Brain microvascular endothelial cell (primary cell): Measurements from ENCODE around the gene MED13L.

ENCODE experiments used
- DNase-seq: peaks from one replicate; pipeline ENCODE4 v3.0.0-alpha.2; 2020
- H3K27ac ChIP-seq: fragments of 250-450 bp; sonication (Bioruptor Pico); 2 replicates; pipeline ENCODE4 v1.5.1; 2020; ENCODE audit warnings: mild to moderate bottlenecking, moderate library complexity
- H3K27me3 ChIP-seq: fragments of 250-450 bp; sonication (Bioruptor Pico); replicated peaks from 2 replicates; pipeline ENCODE4 v1.5.1; 2020; ENCODE audit warnings: mild to moderate bottlenecking
- H3K36me3 ChIP-seq: fragments of 250-450 bp; sonication (Bioruptor Pico); replicated peaks from 2 replicates; pipeline ENCODE4 v1.5.1; 2020; ENCODE audit warnings: mild to moderate bottlenecking
- H3K4me3 ChIP-seq: 2 replicates; pipeline ENCODE4 v1.5.1; 2011; ENCODE audit warnings: low read depth, mild to moderate bottlenecking, control low read depth, low read length, moderate library complexity
- in situ Hi-C: cut with HindIII; loops from 2 replicates; pipeline ENCODE4 v1.10.0; 2017; ENCODE audit warnings: low sequenced_read_pairs, low pct_ligation_motif_present
- TF ChIP-seq, protein P1 (sequence below): IDR thresholded peaks from 2 replicates; pipeline ENCODE4 v1.5.1; 2011; ENCODE audit warnings: low read depth, mild to moderate bottlenecking, moderate library complexity, low read length, control low read depth, inconsistent platforms; ENCODE audit errors: missing control alignments

Gene MED13L

DNA sequence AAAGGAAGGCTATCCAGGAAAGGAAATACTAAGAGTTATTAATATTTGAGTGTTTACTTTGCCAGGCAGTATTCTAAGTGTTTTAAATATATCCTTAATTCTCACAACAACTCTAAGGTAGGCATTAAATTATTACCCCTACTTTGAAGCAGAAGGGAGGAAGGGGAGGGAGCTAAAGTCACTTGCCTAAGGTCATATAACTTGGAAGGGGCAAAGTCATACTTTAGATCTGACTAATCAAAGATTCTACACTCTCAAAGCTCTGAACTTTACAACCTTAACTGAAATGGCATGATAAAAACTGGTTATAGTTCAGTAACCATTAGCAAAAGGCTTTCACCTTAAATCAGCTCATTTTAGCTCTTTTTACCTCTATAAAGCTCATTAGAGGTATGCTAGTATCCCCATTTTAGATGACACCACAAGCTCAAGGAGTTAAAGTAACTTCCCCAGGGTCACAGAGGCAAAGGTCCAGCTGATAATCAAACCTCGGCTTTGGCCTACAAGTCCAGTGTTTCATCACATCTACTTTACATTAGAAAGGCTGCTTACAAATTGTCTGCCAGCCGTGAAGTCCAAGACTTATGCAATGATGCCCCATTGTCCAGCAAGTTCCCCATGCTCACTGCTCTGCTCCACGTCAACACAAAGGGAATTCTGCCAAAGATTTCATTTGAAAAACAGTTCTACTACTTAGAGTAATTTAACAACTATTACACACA is 223.9 kb downstream of the MED13L start:
- DNase-seq: peak; percentile 25
- Histone ChIP-seq H3K27me3 (no peaks in the 10 kb centered on the region), H3K27ac (no peak overlapping the region), H3K36me3 (no peaks in the 10 kb centered on the region), H3K4me3 (no peak overlapping the region)
- in situ Hi-C loops: no loop called here
- TF ChIP-seq, protein P1, sequence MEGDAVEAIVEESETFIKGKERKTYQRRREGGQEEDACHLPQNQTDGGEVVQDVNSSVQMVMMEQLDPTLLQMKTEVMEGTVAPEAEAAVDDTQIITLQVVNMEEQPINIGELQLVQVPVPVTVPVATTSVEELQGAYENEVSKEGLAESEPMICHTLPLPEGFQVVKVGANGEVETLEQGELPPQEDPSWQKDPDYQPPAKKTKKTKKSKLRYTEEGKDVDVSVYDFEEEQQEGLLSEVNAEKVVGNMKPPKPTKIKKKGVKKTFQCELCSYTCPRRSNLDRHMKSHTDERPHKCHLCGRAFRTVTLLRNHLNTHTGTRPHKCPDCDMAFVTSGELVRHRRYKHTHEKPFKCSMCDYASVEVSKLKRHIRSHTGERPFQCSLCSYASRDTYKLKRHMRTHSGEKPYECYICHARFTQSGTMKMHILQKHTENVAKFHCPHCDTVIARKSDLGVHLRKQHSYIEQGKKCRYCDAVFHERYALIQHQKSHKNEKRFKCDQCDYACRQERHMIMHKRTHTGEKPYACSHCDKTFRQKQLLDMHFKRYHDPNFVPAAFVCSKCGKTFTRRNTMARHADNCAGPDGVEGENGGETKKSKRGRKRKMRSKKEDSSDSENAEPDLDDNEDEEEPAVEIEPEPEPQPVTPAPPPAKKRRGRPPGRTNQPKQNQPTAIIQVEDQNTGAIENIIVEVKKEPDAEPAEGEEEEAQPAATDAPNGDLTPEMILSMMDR: no peak

GRCh38 chr12:116050275-116050674 is 227.2 kb downstream of the MED13L start:
- in situ Hi-C loops: no loop called here
- no peak for DNase-seq
- no peaks in the 10 kb centered on the region for H3K36me3 ChIP-seq
- H3K4me3 ChIP-seq: no peak overlapping the region
- TF ChIP-seq, protein P1: no peak
- H3K27ac ChIP-seq: no peak overlapping the region
- no peaks in the 10 kb centered on the region for H3K27me3 ChIP-seq

DNA sequence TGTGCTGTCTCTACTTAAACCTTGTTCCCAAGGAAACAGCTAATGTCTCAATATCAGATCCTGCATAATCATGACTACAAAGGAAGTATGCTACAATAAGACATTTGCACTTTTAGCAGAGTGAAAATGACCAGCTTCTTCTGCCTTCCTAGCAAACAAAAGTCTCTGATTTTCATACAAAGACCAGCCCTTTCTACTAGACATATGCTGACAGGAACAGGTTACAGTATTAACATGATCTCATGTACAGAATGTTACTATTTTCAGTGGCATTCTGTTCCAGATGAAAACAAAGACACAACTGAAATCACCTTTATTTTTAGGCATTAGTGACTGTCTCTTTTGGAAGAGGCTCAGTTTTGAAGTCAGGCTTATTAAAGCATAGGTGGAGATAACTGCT is 228.6 kb downstream of the MED13L start:
- in situ Hi-C loops: no loop called here

DNA sequence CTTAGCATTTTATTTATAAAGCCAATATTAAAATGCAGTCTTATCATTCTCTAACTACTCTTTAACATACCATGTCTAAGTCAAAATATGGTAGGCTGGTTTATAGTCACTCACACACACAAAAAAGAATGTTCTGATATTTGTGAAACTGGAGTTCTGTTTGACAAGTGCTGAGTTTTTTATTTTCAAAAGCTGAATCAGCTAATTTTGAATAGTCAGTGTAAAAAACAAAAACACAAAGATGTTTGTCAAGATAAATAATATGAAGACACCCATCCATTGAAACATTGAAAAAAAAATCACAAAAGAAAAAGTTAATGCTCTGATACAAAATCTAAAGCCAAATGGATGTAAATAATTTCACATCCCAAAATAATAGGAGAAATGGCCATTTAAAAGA is 231.5 kb downstream of the MED13L start:
- Histone ChIP-seq H3K27ac (no peak overlapping the region), H3K36me3 (no peaks in the 10 kb centered on the region), H3K27me3 (no peaks in the 10 kb centered on the region), H3K4me3 (no peak overlapping the region)
- TF ChIP-seq, protein P1: no peak
- in situ Hi-C loops: no loop called here
- DNase-seq: no peak

More for the DNA sequence above, 228.6 kb downstream of the MED13L start:
- no peaks in the 10 kb centered on the region for H3K27me3 ChIP-seq
- H3K27ac ChIP-seq: no peak overlapping the region
- no peak overlapping the region for H3K4me3 ChIP-seq
- H3K36me3 ChIP-seq: no peaks in the 10 kb centered on the region
- no peak for DNase-seq
- TF ChIP-seq, protein P1: no peak

GRCh38 chr12:116045150-116045549 is 232.3 kb downstream of the MED13L start:
- H3K36me3 ChIP-seq: no peaks in the 10 kb centered on the region
- H3K27me3 ChIP-seq: no peaks in the 10 kb centered on the region
- no peak overlapping the region for H3K27ac ChIP-seq
- no peak for DNase-seq
- in situ Hi-C loops: no loop called here
- TF ChIP-seq, protein P1: no peak
- no peak overlapping the region for H3K4me3 ChIP-seq
